Measurements from ENCODE around the gene TLX1.
A peak's percentile ranks its signal among the peaks of the same experiment; 100 is the strongest.

DNA sequence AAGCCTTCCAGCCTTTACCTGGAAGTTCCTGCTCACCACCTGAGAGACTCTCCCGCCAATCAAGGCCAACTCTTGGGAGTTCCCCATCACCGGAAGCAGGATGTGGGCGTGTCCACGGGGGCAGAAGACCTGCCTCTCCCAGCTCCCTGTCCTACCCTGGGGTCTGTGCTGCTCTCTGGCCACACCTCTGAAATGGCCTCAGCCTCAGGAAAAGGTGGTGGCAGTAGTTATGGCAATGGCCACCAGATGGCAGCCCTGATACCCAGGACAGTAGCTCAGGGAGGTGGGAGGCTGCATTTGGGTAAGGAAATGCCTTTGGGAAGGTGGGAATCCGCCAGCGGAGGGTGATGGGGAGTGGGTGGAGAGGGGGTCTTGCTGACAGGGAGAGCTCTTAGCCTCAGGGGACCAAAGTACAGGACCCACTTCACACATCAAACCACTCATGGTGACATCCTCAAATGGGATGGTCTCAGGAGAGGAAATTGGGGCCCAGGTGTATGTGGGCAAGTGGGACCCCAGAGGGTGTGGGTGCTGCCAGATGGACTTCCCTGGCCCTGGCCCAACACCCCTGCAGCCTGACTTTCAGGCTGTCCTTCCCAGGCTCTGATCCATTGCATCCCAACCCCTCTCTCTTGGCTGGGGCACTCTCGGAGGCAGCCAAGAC, 35.4 kb upstream of the TLX1 start:
- TF ChIP-seq POLR2A (IDR thresholded peaks at IDR 0.05): no peak
- TF ChIP-seq CTCF (IDR thresholded peaks at IDR 0.05): peak; percentile 58 to 89 (median 77)

Data from body of pancreas (tissue), 4 donors.